Measurements from ENCODE around the gene CSF1R. TPM values are rescaled to one million over a fixed set of nuclear protein-coding genes. Genes with fewer than 3 reads are reported as not detected.
"Not testable (repeated sequence)": the region's sequence is repeated elsewhere in the genome, so short reads cannot be mapped to it uniquely, and the experiment has no call there.

CSF1R gene
- total RNA-seq, 1 donor from 2014 or later: not detected

DNA sequence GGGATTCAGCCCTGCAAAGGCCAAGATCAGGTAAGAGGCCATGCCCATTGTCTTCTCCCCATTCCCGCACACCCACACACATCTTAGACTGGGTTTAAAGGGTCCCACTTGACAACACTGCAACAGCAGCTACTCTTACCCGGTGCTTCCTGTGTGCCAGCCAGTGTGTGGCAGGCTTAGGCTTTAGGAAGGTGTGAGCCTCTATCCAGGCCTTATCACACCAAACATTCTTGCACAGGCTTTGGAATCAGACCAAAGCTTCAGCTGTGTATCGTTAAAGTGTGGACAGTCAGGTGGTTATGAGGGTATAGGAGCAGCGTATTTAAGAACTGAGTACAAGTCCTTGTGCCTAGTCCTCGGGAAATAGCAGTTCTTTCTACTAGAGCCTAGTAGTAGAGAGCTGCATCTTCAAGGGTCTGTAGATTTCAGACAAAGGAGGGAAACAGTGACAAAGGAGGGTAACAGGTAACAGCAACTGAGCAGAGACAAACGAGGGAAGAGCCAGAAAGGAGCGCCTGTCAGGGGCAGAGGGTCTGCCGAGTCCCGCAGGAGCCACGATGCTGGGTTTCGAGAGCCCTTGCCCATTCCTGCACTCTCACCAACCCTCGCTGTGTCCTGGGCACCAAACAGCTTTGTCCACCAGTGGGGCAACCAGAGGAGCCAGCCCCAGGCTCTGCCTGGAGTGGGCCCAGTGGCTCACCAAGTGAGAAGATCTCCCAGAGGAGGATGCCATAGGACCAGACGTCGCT is 30.9 kb downstream of the CSF1R start:
- DNase-seq (ENCODE audit: low read depth in 2 of 2): no peak

DNA sequence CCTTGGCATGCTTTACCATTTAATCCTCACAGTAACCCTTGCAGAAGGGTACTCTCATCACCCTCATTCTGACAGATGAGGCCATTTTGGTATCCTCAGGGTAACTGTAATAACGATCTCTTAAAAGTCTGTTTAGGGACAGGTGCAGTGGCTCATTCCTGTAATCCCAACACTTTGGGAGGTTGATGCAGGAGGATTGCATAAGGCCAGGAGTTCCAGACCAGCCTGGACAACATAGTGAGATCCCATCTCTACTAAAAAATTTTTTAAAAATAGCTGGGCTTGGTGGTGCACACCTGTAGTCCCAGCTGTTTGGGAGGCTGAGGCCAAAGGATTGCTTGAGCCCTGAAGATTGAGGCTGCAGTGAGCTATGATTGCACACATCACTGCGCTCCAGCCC is 31.8 kb downstream of the CSF1R start:
- DNase-seq (ENCODE audit: low read depth in 2 of 2): no peak

DNA sequence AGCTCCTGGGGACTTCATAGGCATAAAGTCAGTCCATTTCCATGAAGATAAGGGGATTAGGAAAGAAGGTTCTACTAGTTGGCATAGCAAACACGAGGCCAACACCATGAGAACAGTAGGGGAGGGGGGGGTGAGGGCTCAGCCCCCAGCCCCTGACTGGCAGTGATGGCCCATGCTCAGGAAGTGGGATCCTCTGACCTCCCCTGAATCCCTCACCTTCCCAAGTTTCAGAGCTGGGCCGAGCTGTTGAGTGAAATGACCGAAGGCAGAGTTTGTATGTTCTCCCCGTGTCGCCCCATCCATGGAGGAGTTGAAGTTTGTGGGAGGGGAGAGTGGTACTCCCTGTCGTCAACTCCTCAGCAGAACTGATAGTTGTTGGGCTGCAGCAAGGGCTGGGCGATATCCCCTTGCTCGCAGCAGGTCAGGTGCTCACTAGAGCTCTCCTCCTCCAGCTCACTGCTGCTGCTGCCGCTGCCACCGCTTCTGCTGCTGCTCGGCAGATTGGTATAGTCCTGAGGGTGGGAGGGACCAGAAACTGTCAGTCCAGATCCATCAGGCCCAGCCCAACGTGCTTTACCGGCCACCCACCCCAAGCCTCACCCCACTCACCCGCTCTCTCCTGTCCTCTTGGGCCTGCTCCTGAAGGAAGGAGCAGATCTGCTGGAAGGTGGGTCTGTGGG is 32.5 kb downstream of the CSF1R start:
- DNase-seq (ENCODE audit: low read depth in 2 of 2): no peak

DNA sequence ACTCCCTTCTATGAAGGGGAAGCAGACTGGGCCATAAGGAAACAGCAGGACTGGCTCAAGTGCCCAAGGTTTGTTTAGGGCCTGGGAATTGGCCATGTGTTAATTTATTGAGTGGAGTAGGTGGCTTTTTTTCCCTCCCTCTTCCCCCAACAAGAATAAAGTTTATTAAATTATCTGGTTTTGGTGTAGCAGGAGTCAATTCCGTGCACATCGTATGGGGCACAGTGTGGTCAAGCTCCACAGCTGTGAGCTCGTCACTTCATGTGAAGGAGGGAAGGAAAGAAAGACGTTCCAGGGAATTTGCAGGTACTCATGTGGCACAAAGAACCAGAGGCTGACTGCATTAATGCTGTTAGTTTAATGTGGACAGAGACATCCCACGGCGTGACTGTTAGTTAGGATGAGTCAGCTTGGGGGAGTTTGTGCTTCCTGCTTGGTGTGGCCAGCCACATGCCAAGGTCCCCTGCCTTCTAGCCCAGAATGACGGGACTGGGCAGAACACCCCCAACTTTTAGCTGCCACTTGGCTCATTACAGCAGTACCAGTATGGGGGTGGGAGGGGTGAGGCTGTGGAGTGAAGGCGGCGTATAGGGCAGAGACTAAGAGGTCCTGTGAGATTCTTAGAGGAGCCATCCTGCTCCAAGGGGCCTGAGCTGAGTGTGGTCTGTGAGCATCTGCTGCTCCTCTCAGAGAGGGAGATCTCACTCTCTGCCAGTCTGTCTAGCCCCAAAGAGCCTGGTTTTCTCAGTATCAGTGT is 33.2 kb downstream of the CSF1R start:
- DNase-seq (ENCODE audit: low read depth in 2 of 2): peak; percentile 65 to 77

DNA sequence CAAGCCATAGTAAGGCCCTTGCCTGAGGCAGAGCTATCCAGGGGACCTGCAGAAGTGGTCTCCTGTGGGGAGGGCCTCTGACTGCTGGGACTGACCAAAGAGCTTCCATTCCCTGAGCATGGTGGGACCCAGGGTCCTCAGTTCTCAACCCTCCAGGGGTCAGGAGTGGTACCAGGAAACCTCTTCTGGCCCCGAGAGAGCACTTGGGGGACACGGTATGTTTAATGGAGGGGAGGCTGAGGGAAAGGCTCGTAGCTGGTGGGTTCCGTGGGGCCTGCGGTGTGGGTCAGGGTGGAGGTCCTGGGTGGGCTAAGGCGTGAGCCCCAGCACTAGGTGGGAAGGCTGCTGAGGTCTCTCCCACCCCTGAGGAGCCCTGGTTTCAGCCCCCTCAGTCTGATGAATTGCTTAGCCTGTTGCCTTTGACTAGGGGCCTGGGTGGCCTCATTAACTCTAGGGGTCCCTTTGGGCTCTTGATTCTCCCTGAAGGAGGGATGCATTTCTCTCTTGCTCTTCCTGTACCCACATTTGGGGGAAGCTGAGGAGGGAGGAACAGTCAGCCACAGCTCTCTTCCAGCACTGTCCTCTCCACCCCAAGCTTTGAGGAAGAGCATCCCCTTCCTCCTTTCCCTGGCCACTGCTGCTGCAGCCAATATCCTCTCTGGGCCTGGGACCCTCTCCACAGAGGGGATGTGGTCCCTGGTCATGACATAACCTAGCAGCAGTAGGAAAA is 34.0 kb downstream of the CSF1R start:
- no peak for DNase-seq (ENCODE audit: low read depth in 2 of 2)

DNA sequence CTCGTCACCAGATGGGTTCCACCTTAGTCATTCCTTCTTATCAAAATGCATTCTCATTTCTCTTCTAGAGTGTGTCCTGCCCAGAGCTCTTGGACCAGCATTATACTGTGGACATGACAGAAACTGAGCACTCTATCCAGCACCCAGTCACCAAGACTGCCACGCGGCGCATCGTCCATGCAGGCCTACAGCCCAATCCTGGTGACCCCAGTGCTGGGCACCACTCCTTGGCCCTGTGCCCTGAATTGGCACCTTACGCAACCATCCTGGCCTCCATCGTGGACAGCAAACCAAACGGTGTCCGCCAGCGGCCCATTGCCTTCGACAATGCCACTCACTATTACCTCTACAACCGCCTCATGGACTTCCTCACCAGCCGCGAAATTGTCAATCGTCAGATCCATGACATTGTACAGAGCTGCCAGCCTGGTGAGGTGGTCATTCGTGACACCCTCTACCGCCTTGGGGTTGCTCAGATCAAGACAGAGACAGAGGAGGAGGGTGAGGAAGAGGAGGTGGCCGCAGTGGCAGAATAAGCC is 34.6 kb downstream of the CSF1R start:
- no peak for DNase-seq (ENCODE audit: low read depth in 2 of 2)

DNA sequence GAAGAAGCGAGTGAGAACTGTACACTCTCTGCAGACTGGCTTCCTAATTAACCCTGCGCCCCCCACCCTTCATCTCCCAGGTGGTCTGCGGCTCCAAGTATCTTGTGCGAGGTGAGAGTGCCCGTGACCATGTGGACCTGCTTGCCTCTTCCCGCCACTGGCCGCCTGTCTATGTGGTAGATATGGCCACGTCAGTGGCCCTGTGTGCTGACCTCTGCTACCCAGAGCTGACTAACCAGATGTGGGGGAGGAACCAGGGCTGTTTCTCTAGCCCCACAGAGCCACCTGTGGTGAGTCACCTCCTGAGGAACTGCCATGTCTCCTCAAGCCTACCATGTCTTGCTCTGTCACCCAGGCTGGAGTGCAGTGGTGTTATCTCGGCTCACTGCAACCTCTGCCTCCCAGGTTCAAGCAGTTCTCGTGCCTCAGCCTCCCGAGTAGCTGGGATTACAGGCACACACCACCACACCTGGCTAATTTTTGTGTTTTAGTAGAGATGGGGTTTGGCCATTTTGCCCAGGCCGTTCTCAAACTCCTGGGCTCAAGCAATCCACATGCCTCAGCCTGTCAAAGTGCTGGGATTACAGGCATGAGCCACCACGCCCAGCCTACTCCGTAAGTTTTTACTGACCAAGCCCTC is 36.1 kb downstream of the CSF1R start:
- DNase-seq (ENCODE audit: low read depth in 2 of 2): peak in 1 of 2 donors; percentile 84

DNA sequence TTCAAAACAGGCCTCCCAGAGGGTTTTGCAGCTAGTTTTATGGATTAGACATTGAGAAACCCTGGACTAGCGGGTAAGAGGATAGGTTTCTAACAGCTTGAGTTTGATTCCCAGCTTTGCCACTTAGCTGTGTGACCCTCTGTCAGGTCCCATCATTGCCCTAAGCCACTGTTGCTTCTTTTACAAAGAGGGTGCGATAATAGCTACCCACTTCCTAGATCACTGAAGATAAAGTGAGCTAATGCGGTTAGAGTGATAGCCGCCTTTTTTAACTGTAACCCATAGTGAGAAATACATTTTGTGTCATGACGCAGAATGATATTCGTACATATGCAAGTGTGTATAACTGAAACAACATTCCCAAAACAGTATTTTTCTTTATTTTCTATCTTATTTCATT is 40.3 kb downstream of the CSF1R start:
- no peak for DNase-seq (ENCODE audit: low read depth in 2 of 2)

DNA sequence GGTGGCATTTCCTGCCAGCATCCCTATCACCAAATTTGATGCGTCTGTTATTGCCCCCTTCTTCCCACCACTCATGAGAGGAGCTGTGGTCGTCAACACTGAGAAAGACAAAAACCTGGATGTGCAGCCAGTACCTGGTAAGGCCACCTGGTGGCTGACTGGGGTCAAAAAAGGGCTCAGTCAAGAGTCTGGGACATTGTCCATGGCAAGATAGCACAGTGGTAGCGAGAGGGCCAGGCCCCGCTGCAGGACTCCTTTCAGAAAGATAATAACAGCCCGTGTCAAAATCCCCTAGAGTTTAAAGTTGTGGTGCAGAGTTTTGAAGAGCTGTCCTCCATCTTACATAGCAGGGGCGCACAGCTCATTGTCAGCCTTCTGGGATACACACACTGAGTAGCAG is 40.8 kb downstream of the CSF1R start:
- DNase-seq (ENCODE audit: low read depth in 2 of 2): no peak

DNA sequence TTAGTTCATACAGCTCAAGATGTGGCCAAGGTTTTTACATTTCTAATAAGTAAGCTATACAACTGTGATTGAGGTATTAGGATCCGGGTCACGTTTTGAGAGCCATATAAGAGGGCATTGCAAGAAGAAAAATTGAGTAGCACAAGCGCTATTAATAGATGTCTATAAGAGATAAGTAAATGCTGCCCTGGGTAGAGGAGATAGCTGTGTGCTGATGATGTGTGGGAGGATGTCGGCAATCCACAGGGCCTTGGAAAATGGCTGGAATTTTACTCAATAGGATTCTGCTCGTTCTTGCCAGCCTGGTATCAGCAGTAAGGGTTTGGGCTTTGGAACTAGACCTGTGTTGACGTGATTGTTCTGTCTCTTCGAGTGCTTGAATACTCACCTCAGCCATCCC is 41.6 kb downstream of the CSF1R start:
- DNase-seq (ENCODE audit: low read depth in 2 of 2): no peak

DNA sequence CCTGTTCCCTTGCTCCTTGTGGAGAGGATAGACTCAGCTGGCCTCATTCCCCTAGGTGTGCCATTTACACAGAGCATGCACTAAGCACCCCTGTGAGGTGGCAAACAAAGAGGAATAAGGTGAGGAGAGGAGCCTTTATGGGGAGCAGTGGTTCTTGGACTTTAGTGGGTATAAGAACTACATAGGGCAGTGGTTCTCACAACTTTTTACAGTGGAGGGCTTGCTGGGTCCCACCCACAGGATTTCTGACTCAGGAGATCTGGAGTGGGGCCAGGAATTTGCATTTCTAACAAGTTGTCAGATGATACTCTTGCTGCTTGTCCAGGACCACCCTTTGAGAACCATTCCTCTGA is 42.0 kb downstream of the CSF1R start:
- peak; percentile 29 to 77 for DNase-seq (ENCODE audit: low read depth in 2 of 2)

DNA sequence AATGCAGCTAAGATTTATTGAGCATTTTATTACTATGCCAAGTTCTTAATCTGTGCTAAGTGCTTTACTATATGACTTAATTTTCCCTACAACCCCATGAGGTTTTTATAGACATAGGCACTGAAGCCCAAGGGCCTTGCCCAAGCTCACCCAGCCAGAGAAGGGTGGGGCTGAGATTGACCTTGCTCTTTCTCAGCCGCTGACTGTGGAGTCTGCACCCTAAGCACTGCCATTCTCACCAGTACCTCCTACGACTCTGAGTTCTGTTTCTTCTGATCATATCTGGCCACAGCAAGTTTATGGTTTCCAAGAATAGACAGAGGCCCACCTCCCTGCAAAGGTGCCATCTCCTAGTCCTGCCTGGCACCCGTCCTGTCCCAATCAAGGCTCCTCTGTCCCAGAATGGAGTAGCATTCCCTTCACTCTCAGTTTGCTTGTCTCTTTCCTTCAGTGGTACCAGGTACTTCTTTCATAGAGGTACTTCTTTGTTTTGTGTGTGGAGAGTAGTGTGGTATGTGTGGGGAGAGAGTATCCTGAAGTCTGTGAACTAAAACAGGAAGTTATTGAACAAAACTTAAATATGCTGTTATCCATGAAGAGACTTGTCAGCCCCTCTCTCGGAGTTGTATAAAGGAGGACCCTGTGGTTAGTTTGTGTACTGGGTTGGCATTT is 42.6 kb downstream of the CSF1R start:
- DNase-seq (ENCODE audit: low read depth in 2 of 2): no peak

DNA sequence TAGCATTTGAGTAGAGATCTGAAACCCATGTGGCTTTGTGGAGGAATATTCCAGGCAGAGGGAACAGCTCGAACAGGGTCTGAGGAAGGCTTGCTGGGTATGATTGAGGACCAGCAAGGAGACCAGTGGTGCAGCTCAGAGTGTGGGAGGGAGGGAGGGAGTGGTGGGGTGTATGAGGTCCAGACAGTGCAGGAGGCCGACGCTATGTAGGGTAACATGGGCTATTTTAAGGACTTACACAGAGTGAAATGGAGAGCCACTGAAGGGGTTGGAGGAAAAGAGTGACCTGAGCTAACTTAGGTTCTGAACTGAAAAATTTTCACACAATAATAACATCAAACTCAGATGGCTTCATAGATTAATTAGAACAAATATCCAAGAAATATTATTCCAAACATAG is 43.9 kb downstream of the CSF1R start:
- no peak for DNase-seq (ENCODE audit: low read depth in 2 of 2)

DNA sequence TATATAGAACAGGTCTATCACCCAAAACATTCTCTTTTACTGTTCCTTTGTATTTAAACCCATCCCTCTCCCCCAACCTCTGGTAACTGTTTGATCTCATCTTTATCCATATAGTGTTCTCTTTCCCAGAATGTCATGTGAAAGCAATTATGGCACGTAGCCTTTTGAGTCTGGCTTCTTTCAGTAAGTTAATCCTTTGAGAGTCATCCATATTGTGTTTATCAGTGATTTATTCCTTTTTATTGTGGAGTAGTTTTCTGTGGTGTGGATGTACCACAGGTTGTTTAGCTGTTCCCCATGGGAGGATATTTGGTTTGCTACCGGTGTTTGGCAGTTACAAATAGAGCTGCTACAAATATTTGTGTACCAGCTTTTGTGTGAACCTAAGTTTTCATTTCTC is 47.8 kb downstream of the CSF1R start:
- DNase-seq (ENCODE audit: low read depth in 2 of 2): no peak

DNA sequence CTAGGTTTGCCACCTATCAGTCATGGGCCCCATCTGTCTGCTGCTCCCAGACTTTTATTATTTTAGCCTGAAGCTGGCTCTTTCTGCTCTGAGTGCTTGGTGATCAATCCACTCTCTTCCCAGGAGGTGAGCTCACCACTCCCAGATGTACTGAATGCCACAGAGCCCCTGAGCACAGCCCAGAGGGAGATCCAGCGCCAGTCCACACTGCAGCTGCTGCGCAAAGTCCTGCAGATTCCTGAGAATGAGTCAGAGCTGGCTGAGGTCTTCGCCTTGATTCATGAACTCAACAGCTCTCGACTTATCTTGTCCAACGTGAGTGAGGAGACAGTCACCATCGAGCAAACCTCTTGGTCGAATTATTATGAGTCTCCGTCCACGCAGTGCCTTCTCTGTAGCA is 49.8 kb downstream of the CSF1R start:
- DNase-seq (ENCODE audit: low read depth in 2 of 2): peak in 1 of 2 donors; percentile 83

DNA sequence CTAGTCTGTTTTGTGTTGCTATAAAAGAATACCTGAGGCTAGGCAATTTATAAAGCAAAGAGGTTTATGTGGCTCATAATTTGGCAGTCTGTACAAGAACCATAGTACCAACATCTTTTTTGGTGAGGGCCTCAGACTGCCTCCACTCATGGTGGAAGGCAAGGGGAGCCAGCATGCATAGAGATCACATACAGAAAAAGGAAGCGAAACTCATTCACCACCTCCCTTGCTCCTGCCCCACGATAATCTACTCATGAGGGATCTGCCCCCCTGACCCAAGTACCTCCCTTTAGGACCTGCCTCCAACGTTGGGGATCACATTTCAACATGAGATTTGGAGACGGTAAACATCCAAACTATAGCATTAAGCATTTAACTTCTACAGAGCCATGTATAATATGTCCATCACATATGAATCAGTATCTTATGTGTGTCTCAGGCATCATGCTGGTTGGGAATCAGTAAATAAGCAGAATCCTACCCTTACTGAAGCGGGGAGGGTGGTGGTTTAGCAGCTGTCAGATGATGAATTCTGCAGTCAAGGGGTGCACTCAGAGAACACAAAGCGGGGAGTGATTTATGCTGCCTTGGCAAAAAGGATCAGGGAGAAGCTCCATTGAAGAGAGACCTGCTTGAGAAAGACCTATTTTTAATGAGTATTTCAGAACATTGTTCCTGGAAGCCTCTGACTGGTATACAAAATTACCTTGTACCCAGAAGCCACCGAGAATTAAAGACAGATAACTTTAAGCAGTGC is 51.0 kb downstream of the CSF1R start:
- DNase-seq (ENCODE audit: low read depth in 2 of 2): no peak

DNA sequence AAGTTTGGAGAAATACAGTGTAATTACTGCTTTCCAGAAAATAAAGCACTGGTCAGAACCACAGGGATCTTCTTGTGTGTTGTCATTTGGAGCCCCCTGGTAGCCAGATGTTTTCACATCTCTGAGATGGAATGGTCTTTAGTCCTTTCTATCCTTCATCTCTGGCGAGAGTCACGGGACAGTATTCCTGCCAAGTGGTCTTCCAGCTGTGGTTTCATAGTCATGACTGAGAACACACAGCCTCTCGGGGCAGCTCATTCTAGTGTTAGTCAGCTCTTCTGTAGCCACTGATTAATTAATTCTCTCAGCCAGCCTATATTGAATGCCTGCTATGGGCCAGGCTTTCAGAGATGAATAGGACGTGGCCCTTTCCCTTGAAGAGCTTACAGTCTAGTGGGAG is 51.7 kb downstream of the CSF1R start:
- no peak for DNase-seq (ENCODE audit: low read depth in 2 of 2)

DNA sequence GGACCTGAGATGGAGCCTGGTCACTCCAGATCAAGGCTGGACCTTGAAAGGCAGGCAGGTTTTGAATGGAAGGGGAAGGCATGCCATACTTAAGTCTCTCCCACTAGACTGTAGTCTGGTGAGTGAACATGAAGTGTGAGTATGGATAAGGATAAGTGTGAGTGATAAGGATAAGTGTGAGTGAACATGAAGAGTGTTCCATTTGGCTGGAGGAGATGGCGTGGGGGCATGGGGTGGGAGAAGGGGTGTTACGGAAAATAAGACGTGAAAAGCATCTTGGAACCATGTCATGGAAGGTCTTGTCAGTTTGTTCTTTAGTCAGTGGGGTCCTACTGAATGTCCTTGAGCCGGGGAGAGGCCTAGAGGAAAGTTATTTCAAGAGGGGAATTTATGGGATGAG is 53.0 kb downstream of the CSF1R start:
- no peak for DNase-seq (ENCODE audit: low read depth in 2 of 2)

DNA sequence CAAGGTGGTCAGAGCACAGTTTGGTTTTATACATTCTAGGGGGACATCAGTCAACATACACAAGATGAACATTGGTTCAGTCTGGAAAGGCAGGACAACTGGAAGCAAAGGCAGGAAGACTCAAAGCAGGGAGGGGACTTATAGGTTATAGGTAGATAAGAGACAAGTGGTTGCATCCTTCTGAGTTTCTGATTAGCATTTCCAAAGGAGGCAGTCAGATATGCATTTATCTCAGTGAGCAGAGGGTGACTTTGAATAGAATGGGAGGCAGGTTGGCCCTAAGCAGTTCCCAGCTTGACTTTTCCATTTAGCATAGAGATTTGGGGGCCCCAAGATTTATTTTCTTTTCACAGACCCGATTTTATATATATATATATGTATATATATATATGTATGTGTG is 58.3 kb downstream of the CSF1R start:
- DNase-seq (ENCODE audit: low read depth in 2 of 2): not testable (repeated sequence)

DNA sequence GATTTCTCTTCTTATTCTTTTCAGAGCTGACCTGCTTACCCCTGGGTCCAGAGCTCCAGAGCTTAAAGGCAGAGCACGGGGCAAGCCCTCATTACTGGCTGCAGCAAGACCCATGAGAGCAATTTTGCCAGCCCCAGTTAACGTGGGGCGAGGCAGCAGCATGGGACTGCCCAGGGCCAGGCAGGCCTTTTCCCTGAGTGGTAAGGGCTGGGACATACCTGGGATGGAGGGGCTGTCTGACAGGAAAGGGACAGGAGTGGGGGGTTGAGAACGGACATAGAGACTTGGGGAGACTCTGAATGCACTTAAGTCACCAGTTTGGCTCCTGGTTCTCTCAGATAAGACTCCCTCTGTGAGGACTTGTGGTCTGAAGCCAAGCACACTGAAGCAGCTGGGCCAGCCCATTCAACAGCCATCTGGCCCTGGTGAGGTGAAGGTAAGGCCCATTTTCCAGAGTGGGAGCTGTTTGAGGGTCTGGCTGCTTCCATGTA is 59.6 kb downstream of the CSF1R start:
- DNase-seq (ENCODE audit: low read depth in 2 of 2): no peak

Measured in lung microvascular endothelial cell (primary cell).